Heart left ventricle (tissue), 16 donors: ENCODE measurements around the gene PRDM16. TPM values are rescaled to one million over a fixed set of nuclear protein-coding genes. Genes with fewer than 3 reads are reported as not detected.
A peak's percentile ranks its signal among the peaks of the same experiment; 100 is the strongest.

Experiments used
- ATAC-seq, 4 donors: fragments of 200-7000 bp; cut with Tn5 transposase; one replicate each; pipeline ENCODE4 v1.9.1; 2020 to 2022; ENCODE audit warnings: moderate library complexity in 4 of 4, mild to moderate bottlenecking in 3 of 4, moderate number of reproducible peaks in 1 of 4
- DNase-seq, 5 donors: peaks; one replicate each; pipeline ENCODE4 v3.0.0-alpha.2; 2020
- H3K27ac ChIP-seq, 12 donors: fragments of 200-600 bp; sonication (generic) in 4 of 12; one replicate each; pipeline versions ENCODE4 v1.5.0 to v1.8.0; 2016 to 2022; ENCODE audit warnings: mild to moderate bottlenecking in 2 of 12
- H3K27me3 ChIP-seq, 9 donors: fragments of 200-600 bp; sonication (generic) in 2 of 9; one replicate each; pipeline versions ENCODE4 v1.5.1 to v1.8.0; 2016 to 2022; ENCODE audit warnings: mild to moderate bottlenecking in 3 of 9
- H3K36me3 ChIP-seq, 9 donors: fragments of 200-600 bp; sonication (generic) in 2 of 9; one replicate each; pipeline versions ENCODE4 v1.5.0 to v1.8.0; 2018 to 2022; ENCODE audit warnings: mild to moderate bottlenecking in 2 of 9
- H3K4me1 ChIP-seq, 12 donors: fragments of 200-600 bp; sonication (generic) in 4 of 12; one replicate each; pipeline versions ENCODE4 v1.5.0 to v1.8.0; 2016 to 2022; ENCODE audit warnings: mild to moderate bottlenecking in 3 of 12
- H3K4me3 ChIP-seq, 12 donors: fragments of 200-600 bp; sonication (generic) in 4 of 12; one replicate each; pipeline versions ENCODE4 v1.5.0 to v1.8.0; 2017 to 2022; ENCODE audit warnings: mild to moderate bottlenecking in 9 of 12, moderate library complexity in 4 of 12
- H3K9me3 ChIP-seq, 12 donors: fragments of 200-600 bp; sonication (generic) in 4 of 12; one replicate each; pipeline versions ENCODE4 v1.5.0 to v1.8.0; 2016 to 2022; ENCODE audit warnings: mild to moderate bottlenecking in 1 of 12
- POLR2A ChIP-seq, 2 donors: fragments of 450-650 bp; IDR thresholded peaks; one replicate each; pipeline ENCODE4 v1.6.1; 2017; ENCODE audit warnings: antibody characterized with exemption in 2 of 2, mild to moderate bottlenecking in 2 of 2, moderate library complexity in 2 of 2
- WGBS, 4 donors: extraction: QIAGEN DNeasy Blood & Tissue Kit in 2 of 4; methylation state at CpG; one replicate each; pipeline versions ENCODE4 v1.1.5 to v1.1.7; 2013 to 2018; 5-methylcytosine and 5-hydroxymethylcytosine counted together
- intact Hi-C, 10 donors: fragments of 100-400 bp; cut with DNase I; formaldehyde crosslinking; loops; one replicate each; pipeline versions ENCODE4 v1.11.1 to v1.14.2; 2022
- polyA plus RNA-seq, 2 donors: library from polyadenylated mRNA; stranded (reverse); fragments of 200-250 nt; gene quantifications; one replicate each; pipeline ENCODE4 v1.2.3, GENCODE V29; 2013
- total RNA-seq, 9 donors: library from RNA; depleted of rRNA in 2 of 9; stranded (reverse); fragments of >200 nt in 2 of 9; fragmentation: NEBNext Ultra II Directional in 3 of 9; extraction: Animal tissue kit (Norgen Biotek cat#: 25700) in 3 of 9; gene quantifications; one replicate each; pipeline versions ENCODE4 v1.1.0 to v1.2.4, GENCODE V29; 2016 to 2023
- TF ChIP-seq, protein P1 (sequence below), 12 donors: fragments of 200-600 bp; sonication (generic) in 4 of 12; IDR thresholded peaks; one replicate each; pipeline versions ENCODE4 v1.5.0 to v1.8.0; 2018 to 2022; ENCODE audit warnings: antibody characterized with exemption in 12 of 12, mild to moderate bottlenecking in 5 of 12
- donor health status: ischemic (EF 13 %, LVEDD 7.1; RV severe dilation, severe dysfunction).
- donor health status: healthy with polysubstance abuse.
- donor health status: DM: no; HTN: yes; CAD: no.
- donor health status: DM: no; HTN: no; CAD: no.
- donor health status: ischemic (EF 25% LVEDD 6.9; RV normal size, moderate dysfunction).
- donor health status: ischemic (EF 25% LVEDD 5.7; RV mildly dilated, moderate dysfunction).
- donor health status: healthy.
- donor health status: DM: yes; HTN: yes; CAD: no.
- donor health status: ischemic (EF 35%, LVEDD 5.7; RV mildly dilated, moderate dysfunction).
- donor health status: nonischemic (EF 11% LVEDD 7.7; RV severe dilation, severe dysfunction).
- donor health status: DM: yes; HTN: yes; CAD: no.
- donor health status: PGD.
- donor health status: ischemic (EF 29% LVEDD 5.4; RV normal size, mild dysfunction).
- donor health status: nonischemic (EF 23%, LVEDD 6.1; RV moderate dilation, normal function).

Gene PRDM16
- total and polyA plus RNA-seq, 11 donors, result 6.0 to 22.7 (median 14.0) TPM

DNA sequence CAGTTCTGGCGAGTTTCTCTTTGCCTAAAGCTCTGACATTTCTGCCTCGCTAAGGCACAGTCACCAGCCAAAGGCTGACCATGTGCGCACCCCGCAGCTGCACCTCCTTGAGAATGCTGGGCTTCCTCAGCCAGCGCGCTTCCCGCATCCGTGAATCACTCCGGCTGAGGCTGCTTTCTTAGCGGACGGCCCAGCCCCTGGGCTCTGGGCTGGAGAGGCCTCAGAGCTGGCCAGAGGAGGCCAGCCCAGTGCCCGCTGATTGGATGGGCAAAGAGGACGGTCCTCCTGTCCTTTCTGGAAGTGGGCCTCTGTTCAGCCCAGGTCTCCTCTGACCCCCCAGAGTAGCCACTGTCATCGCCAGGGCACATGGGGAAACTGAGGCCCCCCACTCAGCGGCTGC lies 56.1 kb downstream of the PRDM16 start:
- TF ChIP-seq, protein P1, sequence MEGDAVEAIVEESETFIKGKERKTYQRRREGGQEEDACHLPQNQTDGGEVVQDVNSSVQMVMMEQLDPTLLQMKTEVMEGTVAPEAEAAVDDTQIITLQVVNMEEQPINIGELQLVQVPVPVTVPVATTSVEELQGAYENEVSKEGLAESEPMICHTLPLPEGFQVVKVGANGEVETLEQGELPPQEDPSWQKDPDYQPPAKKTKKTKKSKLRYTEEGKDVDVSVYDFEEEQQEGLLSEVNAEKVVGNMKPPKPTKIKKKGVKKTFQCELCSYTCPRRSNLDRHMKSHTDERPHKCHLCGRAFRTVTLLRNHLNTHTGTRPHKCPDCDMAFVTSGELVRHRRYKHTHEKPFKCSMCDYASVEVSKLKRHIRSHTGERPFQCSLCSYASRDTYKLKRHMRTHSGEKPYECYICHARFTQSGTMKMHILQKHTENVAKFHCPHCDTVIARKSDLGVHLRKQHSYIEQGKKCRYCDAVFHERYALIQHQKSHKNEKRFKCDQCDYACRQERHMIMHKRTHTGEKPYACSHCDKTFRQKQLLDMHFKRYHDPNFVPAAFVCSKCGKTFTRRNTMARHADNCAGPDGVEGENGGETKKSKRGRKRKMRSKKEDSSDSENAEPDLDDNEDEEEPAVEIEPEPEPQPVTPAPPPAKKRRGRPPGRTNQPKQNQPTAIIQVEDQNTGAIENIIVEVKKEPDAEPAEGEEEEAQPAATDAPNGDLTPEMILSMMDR (IDR thresholded peaks at IDR 0.05), result no peak
- TF ChIP-seq POLR2A (IDR thresholded peaks at IDR 0.05), result no peak
- Histone ChIP-seq H3K36me3 (no peaks in the 10 kb centered on the region), H3K4me1 (peaks cover 6 to 80% (median 46%) of the 10 kb centered on the region in 12 donors), H3K9me3 (no peaks in the 10 kb centered on the region), H3K4me3 (no peak overlapping the region), H3K27ac (peak overlapping the region in 2 of 12 donors; percentile 32 to 82), H3K27me3 (no peaks in the 10 kb centered on the region)
- DNase-seq (no peak), ATAC-seq (no peak)
- 83 to 94% (median 90%) methylated on average over 12 to 15 of the region's 15 CpGs for WGBS, 4 donors
- intact Hi-C loops, result loop anchor here in 4 of 10 donors (5.0 to 10.0 kb wide), 3 partner anchors 48 to 53 kb away; no protein-coding TSS in a partner anchor

DNA sequence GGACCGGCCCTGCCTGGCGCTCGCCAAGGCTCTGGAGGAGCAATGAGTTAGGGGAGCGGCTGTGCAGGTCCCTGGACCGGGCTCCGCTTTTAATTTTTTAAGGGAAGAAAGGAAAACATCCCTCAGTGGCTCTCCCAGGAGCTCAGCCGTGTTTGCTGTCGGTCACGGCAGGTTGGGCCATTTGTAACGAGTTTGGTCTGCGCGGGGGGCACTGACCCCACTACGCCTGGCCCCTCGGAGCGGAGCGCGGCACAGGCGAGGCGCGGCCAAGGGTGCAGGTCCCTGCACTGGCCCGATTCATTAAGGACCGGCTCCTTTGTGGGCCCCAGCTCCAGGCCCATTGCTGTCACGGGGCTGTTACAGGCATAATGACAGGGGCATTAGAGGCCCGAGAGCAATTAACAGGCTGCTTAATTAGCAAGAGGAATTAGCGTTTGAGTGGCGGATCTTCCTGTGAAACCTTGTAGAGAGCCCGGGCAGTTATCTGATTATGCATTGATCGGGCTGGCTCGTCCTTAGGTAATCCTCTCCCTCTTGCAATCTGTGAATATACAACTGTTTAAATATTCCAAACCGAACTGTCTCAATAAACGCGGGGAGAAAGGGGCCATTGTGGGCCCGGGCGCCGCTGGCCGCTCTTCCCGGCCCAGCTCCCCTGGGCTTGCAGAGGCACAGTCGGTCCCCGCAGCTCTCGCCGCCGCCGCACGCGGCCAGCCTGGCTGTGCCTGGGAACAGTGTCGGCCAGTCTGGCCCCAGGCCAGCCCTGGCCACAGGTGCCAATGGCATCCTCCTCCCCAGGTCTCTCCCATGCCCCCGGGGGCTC lies 56.8 kb downstream of the PRDM16 start:
- Histone ChIP-seq H3K4me3 (no peak overlapping the region), H3K4me1 (peaks cover 6 to 79% (median 46%) of the 10 kb centered on the region in 12 donors), H3K27me3 (no peaks in the 10 kb centered on the region), H3K27ac (peak overlapping the region in 10 of 12 donors; percentile 57 to 89 (median 75)), H3K36me3 (no peaks in the 10 kb centered on the region), H3K9me3 (no peaks in the 10 kb centered on the region)
- intact Hi-C loops, result loop anchor here in 4 of 10 donors (5.0 to 10.0 kb wide), 3 partner anchors 48 to 53 kb away; no protein-coding TSS in a partner anchor
- DNase-seq, result no peak
- no peak for TF ChIP-seq POLR2A (IDR thresholded peaks at IDR 0.05)
- TF ChIP-seq, protein P1 (IDR thresholded peaks at IDR 0.05), result no peak
- 73 to 84% (median 80%) methylated on average over 37 to 47 of the region's 47 CpGs for WGBS, 4 donors
- peak in 3 of 4 donors; percentile 4 to 38 (median 13) for ATAC-seq

DNA sequence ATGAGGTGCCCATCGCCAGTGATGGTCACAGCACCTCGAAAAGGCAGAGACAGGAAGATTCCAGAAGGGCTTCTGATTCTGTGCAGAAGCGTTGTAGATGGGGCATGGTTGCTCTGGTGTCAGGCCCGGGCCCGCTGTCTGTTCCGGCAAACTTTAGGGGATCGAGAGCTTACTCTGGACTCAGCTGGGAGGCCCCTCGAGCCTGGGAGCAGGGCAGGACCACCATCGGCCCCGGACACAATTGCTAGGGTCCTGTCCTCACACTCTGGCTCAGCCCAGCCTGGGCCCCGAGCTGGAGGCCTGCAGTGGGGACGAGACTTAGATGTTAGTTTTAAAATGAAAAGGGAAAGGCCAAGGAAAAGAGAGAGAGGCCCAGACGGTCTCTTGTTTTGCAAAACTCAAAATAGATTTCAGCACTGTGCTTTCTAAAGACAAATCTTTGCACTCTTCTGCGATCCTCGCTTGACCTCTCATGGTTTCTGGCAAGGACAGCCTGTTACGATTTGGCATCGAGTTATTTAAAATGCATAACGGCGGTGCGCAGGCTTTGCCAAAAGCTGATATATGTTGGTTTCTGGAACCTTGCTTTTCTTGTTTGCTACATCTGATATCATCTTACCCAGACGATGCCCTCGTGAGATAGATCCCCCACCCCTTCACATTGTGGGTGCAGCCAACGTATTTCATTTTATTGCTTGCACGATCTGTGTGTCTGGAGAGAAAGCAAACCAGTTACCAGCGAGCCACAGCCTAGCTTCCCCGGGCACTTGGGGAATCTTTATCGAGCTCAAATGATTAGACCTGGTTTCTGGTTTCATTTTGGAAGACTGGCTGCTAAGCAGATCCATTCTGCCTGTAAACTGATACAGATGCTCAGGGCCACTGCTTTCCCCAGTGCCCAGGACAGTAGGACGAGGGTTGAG lies 58.0 kb downstream of the PRDM16 start:
- Histone ChIP-seq H3K27me3 (no peaks in the 10 kb centered on the region), H3K9me3 (no peaks in the 10 kb centered on the region), H3K36me3 (no peaks in the 10 kb centered on the region), H3K27ac (peak overlapping the region; percentile 55 to 89 (median 74)), H3K4me3 (peak overlapping the region in 3 of 12 donors; percentile 6 to 21 (median 14)), H3K4me1 (peaks cover 6 to 85% (median 46%) of the 10 kb centered on the region in 12 donors)
- intact Hi-C loops, result loop anchor here in 4 of 10 donors (5.0 to 10.0 kb wide), 3 partner anchors 50 to 55 kb away; no protein-coding TSS in a partner anchor
- ATAC-seq (peak; percentile 14 to 46 (median 36)), DNase-seq (no peak)
- 37 to 45% (median 42%) methylated on average over 25 to 28 of the region's 28 CpGs for WGBS, 4 donors
- no peak for TF ChIP-seq POLR2A (IDR thresholded peaks at IDR 0.05)
- TF ChIP-seq, protein P1 (IDR thresholded peaks at IDR 0.05), result no peak
